Rectal smooth muscle tissue (tissue), 1 donor: ENCODE measurements around the gene NOCT.
"Not testable (repeated sequence)": the region's sequence is repeated elsewhere in the genome, so short reads cannot be mapped to it uniquely, and the experiment has no call there.

Experiments used
- H3K27ac ChIP-seq: one replicate; pipeline ENCODE4 v1.7.0; 2013; ENCODE audit warnings: low read depth, low read length, inconsistent platforms
- H3K27me3 ChIP-seq: one replicate; pipeline ENCODE4 v1.7.0; 2013; ENCODE audit warnings: low read length; ENCODE audit not compliant: control insufficient read depth, insufficient read depth
- H3K36me3 ChIP-seq: one replicate; pipeline ENCODE4 v1.7.0; 2013; ENCODE audit warnings: low read length; ENCODE audit not compliant: control insufficient read depth, insufficient read depth
- H3K4me1 ChIP-seq: one replicate; pipeline ENCODE4 v1.7.0; 2013; ENCODE audit warnings: low read length; ENCODE audit not compliant: control insufficient read depth, insufficient read depth
- H3K4me3 ChIP-seq: one replicate; pipeline ENCODE4 v1.7.0; 2013; ENCODE audit warnings: low read length
- H3K9ac ChIP-seq: one replicate; pipeline ENCODE4 v1.7.0; 2013; ENCODE audit warnings: low read length

Gene NOCT

DNA sequence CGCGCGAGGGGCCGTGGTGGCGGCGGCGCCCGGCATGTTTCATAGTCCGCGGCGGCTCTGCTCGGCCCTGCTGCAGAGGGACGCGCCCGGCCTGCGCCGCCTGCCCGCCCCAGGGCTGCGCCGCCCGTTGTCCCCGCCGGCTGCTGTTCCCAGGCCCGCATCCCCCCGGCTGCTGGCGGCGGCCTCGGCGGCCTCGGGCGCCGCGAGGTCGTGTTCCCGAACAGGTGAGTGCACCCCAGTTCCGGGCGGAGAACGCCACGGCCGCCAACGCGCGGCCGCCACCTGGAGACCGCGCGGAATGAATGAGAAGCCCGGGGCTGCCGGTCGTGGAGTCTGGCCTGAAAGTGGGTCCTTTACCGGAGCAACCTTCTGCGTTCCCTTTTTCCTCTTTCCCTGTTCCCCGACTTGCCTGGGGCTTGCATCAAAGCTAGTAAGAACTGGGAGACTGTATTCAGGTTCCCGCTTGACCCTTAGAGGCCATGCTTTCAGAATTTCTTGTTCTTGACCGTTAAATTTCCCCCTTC is 429 bp downstream of the NOCT start:
- peak overlapping the region; percentile 80 for H3K27ac ChIP-seq
- H3K4me1 ChIP-seq, result peaks cover 2% of the 10 kb centered on the region
- H3K27me3 ChIP-seq, result no peaks in the 10 kb centered on the region
- H3K9ac ChIP-seq, result peak overlapping the region; percentile 63
- no peaks in the 10 kb centered on the region for H3K36me3 ChIP-seq
- peak overlapping the region; percentile 70 for H3K4me3 ChIP-seq

DNA sequence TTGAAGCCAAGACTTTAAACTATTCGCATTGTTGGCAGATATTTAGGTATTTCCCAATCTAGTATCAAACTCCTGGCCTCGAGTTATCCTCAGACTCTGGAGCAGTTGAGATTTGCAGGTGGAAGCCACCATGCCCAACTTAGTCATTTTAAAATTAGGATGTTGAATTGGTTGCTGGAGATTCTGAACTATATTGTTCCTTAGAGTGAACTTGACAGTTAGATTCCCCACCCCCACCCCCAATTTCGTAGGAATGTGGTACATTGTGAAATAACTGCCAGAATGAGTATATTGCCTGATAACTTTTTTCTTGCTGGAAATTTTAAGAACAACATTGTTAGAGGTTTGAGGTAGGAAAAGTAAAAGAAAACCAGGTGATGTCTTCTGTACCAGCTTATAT is 2.3 kb downstream of the NOCT start:
- H3K9ac ChIP-seq, result no peak overlapping the region
- no peak overlapping the region for H3K4me3 ChIP-seq
- peaks cover 2% of the 10 kb centered on the region for H3K4me1 ChIP-seq
- H3K27me3 ChIP-seq, result no peaks in the 10 kb centered on the region
- H3K36me3 ChIP-seq, result no peaks in the 10 kb centered on the region
- H3K27ac ChIP-seq, result no peak overlapping the region

DNA sequence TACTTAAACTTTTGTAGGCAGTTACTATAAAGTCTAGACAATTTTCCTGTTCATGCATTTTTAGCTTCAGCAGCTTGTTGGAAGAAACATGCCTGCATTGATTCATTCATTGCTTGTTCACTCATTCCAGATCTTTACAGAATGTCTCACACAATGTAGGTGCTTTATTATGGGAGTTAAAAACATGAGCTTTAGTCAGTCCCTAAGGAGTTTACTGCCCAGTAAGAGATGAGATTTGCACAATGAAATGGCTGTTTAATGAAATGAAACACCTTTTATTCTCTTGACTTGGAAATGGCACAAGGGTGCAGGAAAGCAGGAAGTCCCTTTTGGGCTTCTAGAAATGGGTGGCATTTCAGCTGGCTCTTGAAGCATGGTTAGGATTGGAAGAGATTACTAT is 2.9 kb downstream of the NOCT start:
- H3K4me1 ChIP-seq, result peaks cover 2% of the 10 kb centered on the region
- H3K9ac ChIP-seq, result no peak overlapping the region
- no peak overlapping the region for H3K4me3 ChIP-seq
- H3K27ac ChIP-seq, result no peak overlapping the region
- no peaks in the 10 kb centered on the region for H3K27me3 ChIP-seq
- H3K36me3 ChIP-seq, result no peaks in the 10 kb centered on the region

DNA sequence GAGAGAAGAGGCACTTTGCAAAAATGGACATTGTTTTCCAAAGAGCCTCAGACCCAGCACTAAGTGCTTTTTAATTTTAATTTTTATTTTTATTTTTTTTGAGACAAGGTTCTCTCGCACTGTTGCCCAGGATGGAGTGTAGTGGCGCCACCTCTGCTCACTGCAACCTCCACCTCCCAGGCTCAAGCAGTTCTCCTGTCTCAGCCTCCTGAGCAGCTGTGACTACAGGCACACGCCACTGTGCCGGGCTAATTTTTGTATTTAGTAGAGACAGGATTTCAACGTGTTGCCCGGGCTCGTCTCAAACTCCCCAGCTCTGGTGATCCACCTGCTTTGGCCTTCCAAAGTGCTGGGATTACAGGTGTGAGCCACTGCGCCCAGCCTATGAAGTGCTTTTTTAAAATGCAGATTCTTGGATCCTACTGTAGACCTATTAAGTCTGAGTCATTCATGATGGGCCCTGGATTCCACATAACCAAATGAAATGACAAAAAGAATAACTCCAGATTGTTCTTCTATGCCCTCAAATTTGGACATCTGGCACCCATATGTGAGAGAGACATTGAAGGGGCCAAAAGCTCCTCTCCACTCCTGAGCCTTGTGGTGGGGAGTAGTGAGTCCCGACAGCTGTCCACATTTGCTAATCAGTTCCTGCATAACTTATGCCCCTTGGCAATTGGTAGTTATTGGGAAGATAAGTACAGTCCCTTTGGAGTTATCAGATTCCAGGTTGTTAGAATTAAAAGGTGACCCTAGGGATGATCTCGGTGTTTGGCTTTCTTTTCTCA is 3.6 kb downstream of the NOCT start:
- Histone ChIP-seq H3K9ac (no peak overlapping the region), H3K27ac (no peak overlapping the region), H3K27me3 (no peaks in the 10 kb centered on the region), H3K36me3 (no peaks in the 10 kb centered on the region), H3K4me1 (peaks cover 2% of the 10 kb centered on the region), H3K4me3 (no peak overlapping the region)

DNA sequence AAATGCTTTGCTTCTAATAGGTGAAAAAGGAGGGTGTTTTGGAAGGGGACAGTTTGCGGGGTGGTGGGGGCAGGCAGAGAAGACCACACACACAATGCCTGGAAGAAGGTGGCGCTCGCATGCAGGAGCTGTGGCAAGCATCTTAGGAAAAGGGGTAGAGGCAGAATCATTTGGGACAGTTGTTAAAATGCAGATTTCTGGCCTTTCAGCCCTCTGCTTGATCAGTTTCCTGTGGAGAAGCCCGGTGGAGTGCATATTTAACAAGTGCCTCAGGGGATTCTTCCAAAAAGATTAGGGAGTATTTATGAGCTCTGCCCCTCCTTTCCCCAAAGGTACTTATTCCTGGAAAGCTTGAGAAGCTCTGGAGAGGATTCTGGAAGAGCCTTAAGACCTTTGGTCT is 4.8 kb downstream of the NOCT start:
- Histone ChIP-seq H3K27me3 (no peaks in the 10 kb centered on the region), H3K4me3 (no peak overlapping the region), H3K4me1 (no peaks in the 10 kb centered on the region), H3K9ac (no peak overlapping the region), H3K27ac (no peak overlapping the region), H3K36me3 (no peaks in the 10 kb centered on the region)

DNA sequence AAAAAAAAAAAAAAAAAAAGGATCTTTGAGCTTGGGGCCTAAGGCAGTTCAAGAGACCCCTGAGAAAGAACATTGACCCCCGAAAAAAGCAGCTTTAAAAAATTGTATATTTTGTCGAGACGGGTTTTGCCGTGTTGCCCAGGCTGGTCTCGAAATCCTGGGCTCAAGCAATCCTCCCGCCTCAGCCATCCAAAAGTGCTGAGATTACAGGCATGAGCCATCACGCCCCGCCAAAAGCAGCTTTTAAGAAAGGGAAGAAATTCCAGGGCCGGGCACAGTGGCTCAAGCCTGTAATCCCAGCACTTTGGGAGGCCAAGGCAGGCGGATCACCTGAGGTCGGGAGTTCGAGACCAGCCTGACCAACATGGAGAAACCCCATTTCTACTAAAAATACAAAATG is 5.5 kb downstream of the NOCT start:
- H3K27me3 ChIP-seq, H3K9ac ChIP-seq, H3K4me1 ChIP-seq, H3K36me3 ChIP-seq, H3K4me3 ChIP-seq, H3K27ac ChIP-seq: not testable (repeated sequence)

DNA sequence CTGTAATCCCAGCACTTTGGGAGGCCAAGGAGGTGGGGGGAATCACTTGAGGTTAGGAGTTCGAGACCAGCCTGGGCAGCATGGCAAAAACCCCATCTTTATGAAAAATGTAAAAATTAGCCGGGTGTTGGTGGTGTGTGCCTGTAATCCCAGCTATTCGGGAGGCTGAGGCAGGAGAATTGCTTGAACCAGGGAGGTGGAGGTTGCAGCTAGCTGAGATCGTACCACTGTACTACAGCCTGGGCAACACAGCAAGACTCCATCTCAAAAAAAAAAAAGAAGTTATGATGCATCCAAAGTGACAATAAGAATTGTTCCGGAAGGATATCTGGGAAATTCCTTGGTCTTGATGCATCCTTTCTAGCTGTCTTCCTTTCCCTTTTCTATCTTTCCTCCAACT is 7.3 kb downstream of the NOCT start:
- Histone ChIP-seq H3K4me1 (no peaks in the 10 kb centered on the region), H3K27ac (no peak overlapping the region), H3K4me3 (no peak overlapping the region), H3K36me3 (no peaks in the 10 kb centered on the region), H3K9ac (no peak overlapping the region), H3K27me3 (no peaks in the 10 kb centered on the region)

- Histone ChIP-seq H3K4me1 (no peaks in the 10 kb centered on the region), H3K27me3 (no peaks in the 10 kb centered on the region), H3K9ac (no peak overlapping the region), H3K4me3 (no peak overlapping the region), H3K27ac (no peak overlapping the region), H3K36me3 (no peaks in the 10 kb centered on the region)
These were observed 9.1 kb downstream of the NOCT start for GRCh38 chr4:139024686-139025085.

DNA sequence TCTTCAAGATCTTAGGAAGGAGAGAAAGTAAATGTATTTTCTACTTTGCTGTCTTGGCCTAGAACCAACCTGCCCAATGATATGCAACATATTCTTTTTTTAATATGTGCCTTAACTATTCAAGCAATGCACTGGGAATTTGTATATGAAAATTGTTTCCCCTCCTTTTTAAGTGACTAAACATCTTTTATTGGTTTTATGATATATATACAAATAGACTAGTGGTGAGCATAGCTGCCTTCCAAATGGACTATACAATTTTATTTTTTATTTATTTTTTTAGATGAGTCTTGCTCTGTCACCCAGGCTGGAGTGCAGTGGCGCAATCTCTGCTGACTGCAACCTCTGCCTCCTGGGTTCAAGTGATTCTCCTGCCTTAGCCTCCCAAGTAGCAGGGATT is 10.3 kb downstream of the NOCT start:
- no peaks in the 10 kb centered on the region for H3K36me3 ChIP-seq
- H3K9ac ChIP-seq, result no peak overlapping the region
- H3K27ac ChIP-seq, result no peak overlapping the region
- no peak overlapping the region for H3K4me3 ChIP-seq
- H3K4me1 ChIP-seq, result no peaks in the 10 kb centered on the region
- no peaks in the 10 kb centered on the region for H3K27me3 ChIP-seq

DNA sequence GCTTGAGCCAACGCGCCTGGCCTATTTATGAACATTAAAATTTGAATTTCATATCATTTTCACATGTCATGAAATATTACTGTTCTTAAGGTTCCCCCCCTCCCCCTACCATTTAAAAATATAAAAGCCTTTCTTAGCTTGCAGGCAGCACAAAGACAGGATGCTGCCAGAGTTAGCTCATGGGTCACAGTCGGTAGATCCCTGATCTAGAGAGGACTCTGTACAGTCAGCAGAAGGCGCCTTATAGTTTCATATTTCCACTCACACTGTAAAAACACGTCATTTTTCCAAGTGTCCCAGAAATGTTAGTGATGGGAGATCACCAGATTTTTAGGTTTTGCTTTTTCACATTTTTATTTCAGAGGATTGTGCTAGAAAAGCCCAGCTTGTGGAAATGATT is 12.2 kb downstream of the NOCT start:
- Histone ChIP-seq H3K4me1 (no peaks in the 10 kb centered on the region), H3K9ac (no peak overlapping the region), H3K4me3 (no peak overlapping the region), H3K27me3 (no peaks in the 10 kb centered on the region), H3K27ac (no peak overlapping the region), H3K36me3 (no peaks in the 10 kb centered on the region)

- Histone ChIP-seq H3K27me3 (no peaks in the 10 kb centered on the region), H3K4me3 (no peak overlapping the region), H3K9ac (no peak overlapping the region), H3K27ac (no peak overlapping the region), H3K36me3 (no peaks in the 10 kb centered on the region), H3K4me1 (no peaks in the 10 kb centered on the region)
These were observed 12.6 kb downstream of the NOCT start for GRCh38 chr4:139028191-139028661.

DNA sequence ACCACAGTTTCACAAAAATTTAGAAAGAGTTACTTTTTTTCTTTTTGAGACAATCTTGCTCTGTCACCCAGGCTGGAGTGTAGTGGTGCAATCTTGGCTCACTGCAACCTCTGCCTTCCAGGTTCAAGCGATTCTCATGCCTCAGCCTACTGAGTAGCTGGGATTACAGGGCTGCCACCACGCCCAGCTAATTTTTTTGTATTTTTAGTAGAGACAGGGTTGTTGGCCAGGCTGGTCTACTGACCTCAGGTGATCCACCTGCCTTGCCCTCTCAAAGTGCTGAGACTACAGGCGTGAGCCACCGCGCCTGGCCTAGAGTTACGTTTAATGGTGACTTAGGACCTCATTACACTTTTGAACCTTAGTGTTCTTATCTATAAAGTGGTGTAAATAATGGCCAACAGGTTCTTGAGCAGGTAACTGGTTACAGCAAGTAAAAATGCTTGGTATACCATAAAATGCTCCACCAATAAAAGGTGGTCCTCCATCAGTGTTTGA is 14.3 kb downstream of the NOCT start:
- H3K4me3 ChIP-seq, H3K27me3 ChIP-seq, H3K9ac ChIP-seq, H3K4me1 ChIP-seq, H3K27ac ChIP-seq, H3K36me3 ChIP-seq: not testable (repeated sequence)
